NCI-H2107 (cell line): ENCODE results near the gene SLC6A8.
"Not testable (repeated sequence)": the region's sequence is repeated elsewhere in the genome, so short reads cannot be mapped to it uniquely, and the experiment has no call there.

Source experiments
- DNase-seq: peaks from one replicate; lab custom pipeline; 2025; lab: John Stamatoyannopoulos, UW

Gene SLC6A8

DNA sequence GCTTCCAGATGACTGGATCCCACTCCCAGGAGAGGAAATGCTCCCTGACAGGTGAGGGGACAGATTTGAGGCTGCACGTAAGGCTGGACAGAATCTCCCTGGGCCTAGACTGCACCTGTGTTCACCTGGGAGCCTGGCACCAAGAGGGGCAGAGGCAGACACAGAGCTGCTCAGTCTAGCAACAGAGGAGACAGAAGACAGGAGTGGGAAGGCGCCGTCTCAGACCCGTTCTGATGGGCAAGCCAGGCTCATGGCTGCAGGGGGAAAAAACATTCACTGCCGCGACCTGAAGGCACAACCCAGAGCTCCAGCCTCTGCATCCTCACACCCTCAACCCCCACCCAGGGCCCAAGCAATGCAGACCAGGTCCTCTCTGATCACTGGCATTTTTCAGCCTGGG, 19.7 kb downstream of the SLC6A8 start:
- no peak for DNase-seq

DNA sequence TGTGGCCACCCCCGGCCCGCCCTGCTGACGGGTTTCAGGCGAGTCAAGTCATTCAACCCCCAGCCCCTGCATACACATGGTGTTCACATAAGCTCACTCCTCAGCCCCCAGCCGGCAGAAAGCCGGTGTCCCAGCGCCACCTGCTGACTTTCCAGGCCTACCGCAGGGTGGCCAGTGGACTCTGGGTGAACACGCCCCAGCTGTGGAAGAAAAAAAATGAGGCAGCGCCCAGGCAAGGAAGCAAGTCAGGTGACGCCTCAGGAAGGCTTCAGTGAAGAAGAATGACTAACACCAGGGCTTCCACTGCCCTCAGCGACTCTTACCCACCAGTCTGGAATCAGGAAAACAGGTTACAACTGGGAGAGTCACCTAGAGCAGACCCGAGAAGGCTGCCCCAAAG, 20.7 kb downstream of the SLC6A8 start:
- peak; percentile 42 for DNase-seq

DNA sequence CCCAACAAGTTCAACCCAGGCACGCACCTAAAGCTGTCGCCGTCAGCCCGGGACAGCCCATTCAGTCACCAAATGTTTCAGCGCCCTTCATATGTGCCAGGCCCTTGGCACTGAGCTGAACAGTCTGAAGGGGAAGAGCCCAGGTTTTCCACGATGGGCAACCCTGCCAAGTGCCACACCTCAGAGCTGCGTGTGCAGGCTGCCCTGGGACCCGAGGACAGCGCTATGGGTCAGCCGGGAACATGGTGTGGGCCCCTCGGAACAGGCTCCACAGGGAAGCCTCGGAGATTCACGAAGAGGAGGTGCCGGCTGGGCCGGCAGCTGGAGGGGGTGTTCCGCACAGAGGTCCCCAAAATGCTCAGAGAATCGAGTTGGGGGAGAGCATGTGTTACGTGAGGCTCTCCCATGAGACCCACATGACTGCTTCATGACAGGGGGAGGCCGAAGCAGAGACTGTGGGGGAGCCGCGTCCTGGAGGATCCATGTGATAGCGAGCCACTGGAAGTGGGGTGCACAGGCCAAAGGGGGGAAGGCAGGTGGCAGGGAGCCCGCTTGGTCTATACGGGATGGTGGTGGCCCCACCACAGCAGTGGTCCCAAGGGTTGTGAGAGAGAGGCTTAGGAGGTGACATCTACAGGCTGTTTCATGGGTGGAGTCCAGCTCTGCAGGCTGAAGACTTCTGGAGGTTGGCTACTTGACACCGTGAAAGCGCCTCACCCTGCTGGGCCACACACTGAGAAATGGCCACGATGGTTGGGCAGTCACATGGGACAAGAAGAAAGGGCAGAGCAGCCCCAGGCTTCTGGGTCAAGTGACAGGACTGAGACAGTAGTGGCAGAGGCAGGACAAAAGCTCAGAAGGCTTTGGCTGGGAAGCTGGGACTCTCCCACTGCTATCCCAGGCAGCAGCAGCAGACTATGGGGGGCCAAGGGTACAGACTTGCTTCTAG, 22.3 kb downstream of the SLC6A8 start:
- no peak for DNase-seq

DNA sequence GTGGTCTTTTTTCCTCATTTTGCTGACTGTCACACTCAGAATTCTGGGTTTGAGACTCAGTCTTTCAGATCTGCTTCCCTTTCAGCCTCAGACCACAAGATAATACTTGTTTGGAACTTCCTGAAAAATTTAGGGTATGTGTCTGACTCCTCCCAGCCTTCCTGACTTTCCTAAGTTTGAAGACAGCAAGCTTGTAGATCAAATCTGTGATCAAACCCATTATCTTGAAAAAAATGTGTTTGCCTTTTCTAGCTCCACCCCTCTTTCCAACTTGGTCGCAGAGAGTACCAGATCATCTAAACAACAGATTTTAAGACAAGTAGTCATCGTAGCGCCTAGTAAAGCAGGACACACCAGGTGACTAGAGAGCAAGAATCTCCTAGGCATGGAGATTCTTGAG, 26.5 kb downstream of the SLC6A8 start:
- DNase-seq = no peak

DNA sequence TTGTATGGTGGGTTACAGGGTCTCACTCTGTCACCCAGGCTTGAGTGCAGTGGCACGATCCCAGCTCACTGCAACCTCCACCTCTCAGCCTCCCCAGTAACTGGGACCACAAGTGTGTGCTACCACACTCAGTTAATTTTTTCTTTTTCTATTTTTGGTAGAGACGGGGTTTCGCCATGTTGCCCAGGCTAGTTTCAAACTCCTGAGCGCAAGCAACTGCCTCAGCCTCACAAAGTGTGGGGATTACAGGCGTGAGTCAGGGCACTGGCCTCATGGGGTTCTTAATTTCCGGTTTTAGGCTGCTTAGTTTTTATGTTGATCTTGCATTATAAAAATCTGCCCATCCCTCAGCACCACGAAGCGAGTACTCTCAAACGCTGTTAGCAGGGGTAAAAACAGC, 29.7 kb downstream of the SLC6A8 start:
- no peak for DNase-seq

DNA sequence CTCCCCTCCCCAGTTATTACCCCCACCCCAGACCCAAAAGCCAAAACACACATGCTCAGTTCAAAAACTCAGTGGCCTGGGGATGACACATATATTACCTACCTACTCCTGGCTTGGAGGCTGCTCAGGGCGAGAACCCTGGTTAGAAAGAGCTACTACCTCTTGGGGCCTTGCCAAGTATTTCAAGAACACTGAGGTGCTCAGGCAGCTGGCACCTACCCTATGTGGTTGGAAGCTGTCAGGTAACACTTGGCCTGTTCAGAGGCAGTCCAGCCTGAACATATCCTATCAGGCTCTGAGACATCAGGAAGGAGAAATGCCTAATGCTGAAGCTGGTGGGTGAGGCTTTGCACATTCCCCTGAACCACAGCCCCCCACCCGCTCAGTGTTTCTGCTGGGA, 31.5 kb downstream of the SLC6A8 start:
- DNase-seq = no peak

DNA sequence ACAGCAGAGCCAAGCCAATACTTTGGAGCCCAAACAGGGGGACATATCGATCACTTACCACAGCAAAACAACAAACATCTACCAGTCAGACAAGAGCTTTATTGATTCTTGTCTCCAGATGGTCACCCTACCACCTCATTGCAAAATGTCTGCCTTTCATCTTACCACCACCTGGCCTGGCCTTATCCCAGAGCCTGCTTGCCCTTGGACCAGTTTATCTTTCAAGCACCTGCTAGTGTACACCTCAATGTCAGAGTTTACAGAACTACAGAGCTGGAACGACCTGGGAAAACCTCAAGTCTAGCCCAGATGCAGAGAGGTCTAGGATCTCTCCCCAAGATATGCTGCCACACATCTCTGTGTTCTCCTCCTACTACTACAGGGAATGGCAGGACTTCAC, 32.0 kb downstream of the SLC6A8 start:
- DNase-seq = no peak

DNA sequence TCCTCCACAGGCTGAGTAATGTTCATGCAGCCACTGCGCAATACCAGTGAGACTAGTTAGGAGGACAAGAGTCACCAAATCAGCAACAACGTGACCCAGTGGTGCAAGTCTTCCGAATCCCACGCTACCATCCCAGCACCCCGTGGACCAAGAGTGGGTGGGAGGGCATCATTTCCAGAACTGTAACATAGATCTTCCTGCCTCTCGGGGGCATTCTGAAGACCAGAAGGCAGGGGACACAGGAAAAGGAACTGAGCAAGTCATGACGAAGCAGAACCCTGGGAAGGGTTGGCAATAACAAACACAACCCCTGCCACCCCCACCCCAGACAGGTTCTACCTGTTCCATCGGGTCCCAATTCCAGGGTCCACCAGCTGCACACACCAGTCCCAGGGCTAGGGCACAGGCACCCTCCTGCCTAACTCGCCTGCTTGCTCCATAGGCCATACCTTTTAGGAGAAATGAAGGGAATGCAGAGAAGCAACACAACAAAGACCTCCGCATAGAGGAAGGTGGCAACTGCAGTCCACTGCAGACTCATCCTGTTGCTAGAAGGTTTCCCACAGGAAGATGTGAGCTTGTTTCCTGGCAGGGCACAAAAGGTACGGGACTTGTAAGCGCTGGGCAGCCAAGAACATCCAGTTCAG, 35.1 kb downstream of the SLC6A8 start:
- no peak for DNase-seq

DNA sequence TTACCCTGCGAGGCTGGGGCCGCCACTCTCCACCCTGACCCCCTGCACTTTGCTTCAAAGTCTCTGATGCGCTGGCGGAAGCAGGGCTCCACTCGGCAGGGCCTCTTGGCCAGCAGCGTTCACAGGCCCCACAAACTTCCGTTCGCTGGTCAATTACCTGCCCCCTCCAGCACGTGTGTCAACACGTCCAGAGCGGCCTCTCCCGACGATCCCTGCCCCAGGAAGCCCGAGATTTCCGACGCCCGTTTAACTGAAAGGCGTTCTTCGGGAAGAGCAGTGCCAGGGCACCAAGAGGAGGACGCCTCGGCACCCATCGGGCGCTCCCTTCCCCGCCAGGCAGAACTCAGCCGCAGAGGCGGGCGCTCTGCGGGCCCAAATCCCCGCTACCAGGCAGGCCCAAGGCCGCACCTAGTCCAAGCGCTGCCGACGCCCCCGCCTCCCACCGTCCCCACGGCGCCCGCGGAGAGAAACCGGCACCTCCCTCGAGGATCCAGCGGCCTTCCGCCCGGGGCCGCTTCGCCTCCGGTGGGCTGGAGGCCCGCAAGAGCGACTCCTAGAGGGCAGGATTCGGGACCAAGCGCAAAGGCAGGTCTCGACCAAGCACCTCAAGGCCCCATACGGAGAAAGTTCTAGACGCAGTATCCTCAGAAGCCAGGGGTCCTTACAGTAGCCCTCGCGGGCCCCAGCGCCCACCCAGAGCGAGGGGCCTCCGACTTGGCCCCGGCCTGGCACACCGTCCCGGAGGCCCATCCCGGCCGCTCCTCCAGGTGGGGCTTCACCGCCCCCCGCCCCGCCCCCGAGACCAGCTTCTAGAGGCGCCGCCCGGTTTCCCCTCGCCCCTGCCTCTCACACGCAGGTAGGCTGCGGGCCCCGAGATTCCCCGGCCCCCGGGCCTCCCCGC, 35.9 kb downstream of the SLC6A8 start:
- DNase-seq = no peak

DNA sequence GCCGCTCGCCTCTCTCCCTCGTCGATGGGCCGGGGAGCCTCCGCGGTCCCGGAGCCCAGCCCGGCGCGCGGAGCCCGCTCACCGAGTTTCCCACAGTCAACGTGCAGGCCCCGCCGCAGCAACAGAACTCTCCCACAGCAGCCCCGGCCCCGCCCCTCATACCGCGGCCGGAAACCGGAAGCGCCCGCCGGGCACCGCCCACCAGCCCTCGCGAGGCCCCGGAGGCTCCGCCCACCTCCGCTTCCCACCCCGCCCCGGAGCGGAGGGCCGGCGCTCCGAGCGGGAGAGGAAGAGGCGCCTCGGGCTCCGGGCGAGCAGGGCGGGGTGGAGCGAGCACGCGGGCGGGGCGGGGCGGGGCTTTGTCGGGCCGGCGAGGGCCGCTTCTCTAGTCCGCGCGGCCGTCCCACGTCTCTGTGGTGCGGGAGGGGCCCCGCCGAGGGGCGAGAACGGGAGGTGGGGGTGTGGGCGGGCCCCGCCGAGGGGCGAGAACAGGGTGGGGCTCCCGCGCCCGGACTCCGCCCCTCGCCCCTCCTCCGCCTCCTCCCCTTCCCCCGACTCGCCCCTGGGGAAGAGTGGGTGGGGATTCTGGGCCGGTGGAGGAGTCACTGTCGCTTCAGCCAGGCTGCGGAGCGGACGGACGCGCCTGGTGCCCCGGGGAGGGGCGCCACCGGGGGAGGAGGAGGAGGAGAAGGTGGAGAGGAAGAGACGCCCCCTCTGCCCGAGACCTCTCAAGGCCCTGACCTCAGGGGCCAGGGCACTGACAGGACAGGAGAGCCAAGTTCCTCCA, 36.7 kb downstream of the SLC6A8 start, which contains the start of the genes ABCD1 and BCAP31:
Gene ABCD1, plus strand, starts transcription at position 605 of the 787 bp plus-strand sequence. CDS start 411 bp downstream, outside the sequence.
Gene BCAP31, minus strand, starts transcription at position 136 of the 787 bp plus-strand sequence. CDS start 1,143 bp downstream, outside the sequence.
- peak; percentile 94 for DNase-seq

DNA sequence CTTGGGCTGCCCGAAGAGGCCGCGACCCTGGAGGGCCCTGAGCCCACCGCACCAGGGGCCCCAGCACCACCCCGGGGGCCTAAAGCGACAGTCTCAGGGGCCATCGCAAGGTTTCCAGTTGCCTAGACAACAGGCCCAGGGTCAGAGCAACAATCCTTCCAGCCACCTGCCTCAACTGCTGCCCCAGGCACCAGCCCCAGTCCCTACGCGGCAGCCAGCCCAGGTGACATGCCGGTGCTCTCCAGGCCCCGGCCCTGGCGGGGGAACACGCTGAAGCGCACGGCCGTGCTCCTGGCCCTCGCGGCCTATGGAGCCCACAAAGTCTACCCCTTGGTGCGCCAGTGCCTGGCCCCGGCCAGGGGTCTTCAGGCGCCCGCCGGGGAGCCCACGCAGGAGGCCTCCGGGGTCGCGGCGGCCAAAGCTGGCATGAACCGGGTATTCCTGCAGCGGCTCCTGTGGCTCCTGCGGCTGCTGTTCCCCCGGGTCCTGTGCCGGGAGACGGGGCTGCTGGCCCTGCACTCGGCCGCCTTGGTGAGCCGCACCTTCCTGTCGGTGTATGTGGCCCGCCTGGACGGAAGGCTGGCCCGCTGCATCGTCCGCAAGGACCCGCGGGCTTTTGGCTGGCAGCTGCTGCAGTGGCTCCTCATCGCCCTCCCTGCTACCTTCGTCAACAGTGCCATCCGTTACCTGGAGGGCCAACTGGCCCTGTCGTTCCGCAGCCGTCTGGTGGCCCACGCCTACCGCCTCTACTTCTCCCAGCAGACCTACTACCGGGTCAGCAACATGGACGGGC, 37.5 kb downstream of the SLC6A8 start:
- no peak for DNase-seq

DNA sequence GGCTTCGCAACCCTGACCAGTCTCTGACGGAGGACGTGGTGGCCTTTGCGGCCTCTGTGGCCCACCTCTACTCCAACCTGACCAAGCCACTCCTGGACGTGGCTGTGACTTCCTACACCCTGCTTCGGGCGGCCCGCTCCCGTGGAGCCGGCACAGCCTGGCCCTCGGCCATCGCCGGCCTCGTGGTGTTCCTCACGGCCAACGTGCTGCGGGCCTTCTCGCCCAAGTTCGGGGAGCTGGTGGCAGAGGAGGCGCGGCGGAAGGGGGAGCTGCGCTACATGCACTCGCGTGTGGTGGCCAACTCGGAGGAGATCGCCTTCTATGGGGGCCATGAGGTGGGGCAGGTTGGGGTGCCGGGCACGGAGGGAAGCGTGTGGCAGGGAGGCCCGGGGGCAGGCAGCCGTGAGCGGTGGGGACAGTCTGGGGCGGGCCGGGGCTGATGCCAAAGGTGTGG, 38.1 kb downstream of the SLC6A8 start:
- no peak for DNase-seq

DNA sequence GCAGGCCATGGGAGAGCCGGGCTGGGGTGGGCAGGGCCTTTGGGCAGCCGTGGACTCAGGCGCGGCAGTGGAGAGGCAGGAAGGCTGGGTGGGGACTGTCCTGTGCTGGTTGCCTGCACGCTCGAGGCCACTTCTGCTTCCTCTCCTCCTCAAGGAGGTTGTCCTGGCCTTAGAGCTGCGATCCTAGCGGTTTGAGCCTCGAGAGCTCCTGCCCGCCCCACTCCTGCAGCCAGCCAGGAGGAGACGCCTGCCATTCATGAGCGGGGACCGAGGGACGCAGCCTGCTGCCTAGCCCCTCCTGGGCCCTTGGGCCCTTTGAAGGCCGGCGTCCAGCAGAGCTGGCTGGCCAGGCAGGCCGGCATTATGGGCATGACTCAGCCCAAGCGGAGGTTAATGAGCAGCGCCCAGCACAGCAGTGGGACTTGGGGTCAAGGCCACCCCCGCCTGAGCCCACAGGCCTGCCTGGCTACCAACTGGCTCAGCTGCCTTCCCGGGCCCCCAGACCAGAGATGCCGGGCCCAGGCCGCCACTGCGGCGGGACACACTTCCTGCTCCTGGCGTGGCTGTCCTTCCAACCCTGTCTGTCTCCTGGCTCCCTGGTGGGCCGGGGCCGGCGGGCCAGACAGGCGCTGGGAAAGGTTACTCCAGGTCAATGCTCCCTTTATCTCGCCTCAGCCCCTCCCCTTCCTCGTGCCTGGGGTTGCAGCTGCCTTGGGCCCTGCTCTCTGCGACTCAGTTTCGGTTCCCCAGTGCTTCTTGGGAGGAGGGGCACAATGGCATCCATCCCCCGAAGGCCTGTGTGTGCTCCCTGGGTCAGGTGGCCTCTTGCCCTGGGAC, 38.8 kb downstream of the SLC6A8 start:
- no peak for DNase-seq

DNA sequence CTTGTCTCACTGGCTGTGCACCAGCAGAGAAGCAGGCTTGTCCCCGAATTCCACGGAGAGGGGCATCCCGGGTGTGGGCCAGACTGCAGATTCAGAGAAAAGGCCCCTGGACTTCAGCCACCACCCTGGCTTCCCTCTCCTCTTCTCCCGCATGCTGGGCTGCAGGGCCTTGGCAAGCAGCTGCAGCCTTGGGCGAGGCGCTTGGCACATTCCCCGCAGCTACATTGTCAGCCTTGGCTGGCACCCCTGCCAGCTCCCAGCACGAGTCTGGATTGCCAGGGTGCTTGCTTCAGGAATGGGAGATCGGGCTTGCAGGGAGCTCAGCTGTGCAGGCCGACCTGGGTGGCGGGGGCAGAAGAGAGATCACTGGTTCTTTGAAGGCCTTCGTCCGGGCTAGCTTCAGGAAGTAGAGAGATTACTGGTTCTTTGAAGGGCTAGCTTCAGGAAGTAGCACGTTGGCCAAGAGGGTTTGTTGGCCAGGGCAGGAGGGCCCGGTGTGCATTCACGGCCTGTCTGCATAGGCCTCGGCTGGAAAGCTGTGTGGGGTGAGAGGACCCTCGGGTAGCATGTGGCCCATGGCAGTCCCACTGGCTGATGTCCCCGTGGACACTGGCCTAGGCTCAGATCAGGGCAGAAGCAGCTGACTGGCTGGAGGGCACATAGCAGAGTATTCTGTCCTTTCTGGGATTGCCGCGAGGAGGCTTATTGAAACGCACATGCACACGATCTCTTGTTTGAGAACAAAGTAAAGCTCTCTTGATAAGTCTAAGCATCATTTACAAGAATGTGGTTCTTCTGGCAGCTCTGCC, 39.6 kb downstream of the SLC6A8 start:
- DNase-seq = peak; percentile 52

DNA sequence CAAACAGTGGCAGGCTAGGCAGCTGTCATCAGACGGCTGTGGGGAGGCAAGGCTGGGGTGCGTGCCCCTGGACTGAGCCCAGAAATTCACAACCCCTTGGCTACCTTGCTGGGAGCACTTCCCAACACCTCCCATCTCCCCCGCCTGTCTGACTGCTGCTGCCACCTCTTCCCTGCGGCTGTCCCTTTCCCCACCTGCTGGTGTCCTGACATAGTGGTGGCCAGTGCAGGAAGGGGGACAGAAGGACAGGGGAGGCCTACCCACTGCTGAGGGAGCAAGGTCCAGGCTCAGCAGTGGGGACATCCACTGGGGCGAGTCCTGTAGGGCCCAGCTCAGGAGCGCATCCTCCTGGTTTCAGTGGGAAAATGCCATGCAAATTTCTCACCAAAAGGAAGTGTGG, 40.4 kb downstream of the SLC6A8 start:
- no peak for DNase-seq

DNA sequence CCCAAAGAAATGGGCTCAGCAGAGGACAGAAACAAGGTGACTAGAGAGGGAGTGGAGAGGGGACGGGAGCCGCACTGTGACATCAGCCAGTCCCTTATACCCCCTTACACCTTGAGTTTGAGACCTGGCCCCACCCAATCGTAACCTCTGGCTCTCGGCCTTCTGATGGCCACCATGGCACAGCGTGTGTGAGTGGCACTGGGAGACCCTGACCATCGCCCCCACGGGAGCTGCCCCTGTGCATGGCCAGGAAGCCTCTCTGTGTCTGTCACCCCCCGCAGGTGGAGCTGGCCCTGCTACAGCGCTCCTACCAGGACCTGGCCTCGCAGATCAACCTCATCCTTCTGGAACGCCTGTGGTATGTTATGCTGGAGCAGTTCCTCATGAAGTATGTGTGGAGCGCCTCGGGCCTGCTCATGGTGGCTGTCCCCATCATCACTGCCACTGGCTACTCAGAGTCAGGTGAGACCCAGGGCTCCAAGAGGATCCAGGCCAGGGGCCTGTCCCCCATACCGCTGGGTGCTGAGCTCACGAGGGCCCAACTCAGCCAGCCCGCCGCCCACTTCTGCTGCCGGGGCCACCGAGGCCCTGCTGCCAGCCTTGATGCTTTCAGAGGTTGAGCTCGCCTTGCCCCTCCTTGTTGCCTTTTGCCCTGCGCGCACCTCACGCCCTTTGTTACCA, 41.4 kb downstream of the SLC6A8 start:
- no peak for DNase-seq

DNA sequence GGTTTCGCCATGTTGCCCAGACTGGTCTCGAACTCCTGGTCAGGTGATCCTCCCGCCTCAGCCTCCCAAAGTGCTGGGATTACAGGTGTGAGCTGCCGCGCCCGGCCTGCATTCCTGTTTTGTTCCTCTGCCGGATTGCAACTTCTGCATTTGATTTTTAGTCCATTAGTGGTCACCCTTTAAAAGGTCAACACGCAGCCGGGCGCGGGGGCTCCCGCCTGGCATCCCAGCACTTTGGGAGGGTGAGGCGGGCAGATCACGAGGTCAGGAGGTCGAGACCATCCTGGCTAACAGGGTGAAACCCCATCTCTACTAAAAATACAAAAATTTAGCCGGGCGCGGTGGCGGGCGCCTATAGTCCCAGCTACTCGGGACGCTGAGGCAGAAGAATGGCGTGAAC, 42.4 kb downstream of the SLC6A8 start:
- not testable (repeated sequence) for DNase-seq
